Lower lobe of right lung (tissue), 2 donors: ENCODE data around the gene EP400. TPM values are rescaled to one million over a fixed set of nuclear protein-coding genes. Genes with fewer than 3 reads are reported as not detected.

Experiments used
- ATAC-seq, 2 donors: fragments of 200-7000 bp; cut with Tn5 transposase; one replicate each; pipeline ENCODE4 v1.9.1; 2020 to 2022; ENCODE audit warnings: mild to moderate bottlenecking in 2 of 2, moderate library complexity in 2 of 2
- DNase-seq: peaks from one replicate; pipeline ENCODE4 v3.0.0-alpha.2; 2020
- H3K27ac ChIP-seq: fragments of 200-600 bp; one replicate; pipeline ENCODE4 v1.8.0; 2022
- H3K27me3 ChIP-seq: fragments of 200-600 bp; one replicate; pipeline ENCODE4 v1.8.0; 2022; ENCODE audit warnings: low read depth
- H3K36me3 ChIP-seq: fragments of 200-600 bp; one replicate; pipeline ENCODE4 v1.8.0; 2022; ENCODE audit warnings: mild to moderate bottlenecking
- H3K4me1 ChIP-seq: fragments of 200-600 bp; one replicate; pipeline ENCODE4 v1.8.0; 2022
- H3K4me3 ChIP-seq: fragments of 200-600 bp; one replicate; pipeline ENCODE4 v1.8.0; 2022; ENCODE audit warnings: mild to moderate bottlenecking
- H3K9me3 ChIP-seq: fragments of 200-600 bp; one replicate; pipeline ENCODE4 v1.8.0; 2022
- intact Hi-C: fragments of 100-400 bp; cut with DNase I; formaldehyde crosslinking; loops from one replicate; pipeline ENCODE4 v1.11.0; 2022
- total RNA-seq: library from RNA; stranded (reverse); fragmentation: NEBNext Ultra II Directional; extraction: Animal tissue kit (Norgen Biotek cat#: 25700); gene quantifications from one replicate; pipeline ENCODE4 v1.2.1, GENCODE V29; 2021
- TF ChIP-seq, protein P1 (sequence below): fragments of 200-600 bp; IDR thresholded peaks from one replicate; pipeline ENCODE4 v1.8.0; 2022; ENCODE audit warnings: antibody characterized with exemption, mild to moderate bottlenecking
- donor health status: DM: no; HTN: yes; CAD: no; lungs with severe emphysema.

The EP400 gene
- total RNA-seq, 1 donor from 2014 or later = 46.2 TPM

DNA sequence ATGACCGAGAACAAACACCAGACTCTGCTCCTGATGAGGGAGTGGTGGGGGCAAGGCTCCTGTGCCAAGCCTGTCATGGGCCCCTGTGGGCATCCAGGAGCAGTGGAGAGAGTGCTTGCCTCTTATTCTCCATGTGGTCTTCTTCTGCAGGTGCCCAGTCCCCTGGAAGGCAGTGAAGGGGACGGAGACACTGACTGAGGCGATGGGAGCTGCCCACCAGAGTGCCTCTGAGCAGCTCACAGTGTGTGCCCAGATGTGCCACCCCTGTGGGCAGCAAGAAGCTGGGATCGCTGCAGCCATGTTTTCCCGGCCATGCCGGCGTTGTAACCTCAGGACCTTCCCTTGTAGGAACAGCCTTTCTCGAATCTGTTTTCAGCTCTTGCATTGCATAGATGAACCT lies 6.4 kb upstream of the EP400 start:
- peaks cover 6% of the 10 kb centered on the region for H3K4me1 ChIP-seq
- no peak for ATAC-seq
- no peaks in the 10 kb centered on the region for H3K9me3 ChIP-seq
- intact Hi-C loops = no loop called here
- H3K27me3 ChIP-seq = no peaks in the 10 kb centered on the region
- no peak overlapping the region for H3K4me3 ChIP-seq
- DNase-seq = peak; percentile 26
- TF ChIP-seq, protein P1, sequence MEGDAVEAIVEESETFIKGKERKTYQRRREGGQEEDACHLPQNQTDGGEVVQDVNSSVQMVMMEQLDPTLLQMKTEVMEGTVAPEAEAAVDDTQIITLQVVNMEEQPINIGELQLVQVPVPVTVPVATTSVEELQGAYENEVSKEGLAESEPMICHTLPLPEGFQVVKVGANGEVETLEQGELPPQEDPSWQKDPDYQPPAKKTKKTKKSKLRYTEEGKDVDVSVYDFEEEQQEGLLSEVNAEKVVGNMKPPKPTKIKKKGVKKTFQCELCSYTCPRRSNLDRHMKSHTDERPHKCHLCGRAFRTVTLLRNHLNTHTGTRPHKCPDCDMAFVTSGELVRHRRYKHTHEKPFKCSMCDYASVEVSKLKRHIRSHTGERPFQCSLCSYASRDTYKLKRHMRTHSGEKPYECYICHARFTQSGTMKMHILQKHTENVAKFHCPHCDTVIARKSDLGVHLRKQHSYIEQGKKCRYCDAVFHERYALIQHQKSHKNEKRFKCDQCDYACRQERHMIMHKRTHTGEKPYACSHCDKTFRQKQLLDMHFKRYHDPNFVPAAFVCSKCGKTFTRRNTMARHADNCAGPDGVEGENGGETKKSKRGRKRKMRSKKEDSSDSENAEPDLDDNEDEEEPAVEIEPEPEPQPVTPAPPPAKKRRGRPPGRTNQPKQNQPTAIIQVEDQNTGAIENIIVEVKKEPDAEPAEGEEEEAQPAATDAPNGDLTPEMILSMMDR = no peak
- H3K36me3 ChIP-seq = peaks cover 63% of the 10 kb centered on the region
- no peak overlapping the region for H3K27ac ChIP-seq

DNA sequence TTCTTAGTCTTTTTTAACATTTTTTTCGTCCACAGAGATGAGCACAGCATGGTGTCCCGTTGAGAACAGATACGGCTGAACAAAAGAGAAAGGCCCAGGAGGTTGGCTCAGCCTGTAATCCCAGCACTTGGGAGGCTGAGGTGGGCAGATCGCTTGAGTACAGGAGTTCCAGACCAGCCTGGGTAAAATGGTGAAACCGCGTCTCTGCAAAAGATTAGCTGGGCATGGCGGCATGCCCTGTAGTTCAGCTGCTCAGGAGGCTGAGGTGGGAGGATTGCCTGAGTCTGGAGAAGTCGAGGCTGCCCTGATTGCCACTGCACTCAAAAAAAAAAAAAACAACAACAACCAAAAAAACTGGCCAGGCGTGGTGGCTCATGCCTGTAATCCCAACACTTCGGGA lies 5.9 kb upstream of the EP400 start:
- intact Hi-C loops = no loop called here
- no peak overlapping the region for H3K27ac ChIP-seq
- ATAC-seq (no peak), DNase-seq (peak; percentile 18)
- H3K27me3 ChIP-seq = no peaks in the 10 kb centered on the region
- peaks cover 59% of the 10 kb centered on the region for H3K36me3 ChIP-seq
- H3K4me3 ChIP-seq = no peak overlapping the region
- peaks cover 11% of the 10 kb centered on the region for H3K4me1 ChIP-seq
- no peaks in the 10 kb centered on the region for H3K9me3 ChIP-seq
- TF ChIP-seq, protein P1 = no peak

DNA sequence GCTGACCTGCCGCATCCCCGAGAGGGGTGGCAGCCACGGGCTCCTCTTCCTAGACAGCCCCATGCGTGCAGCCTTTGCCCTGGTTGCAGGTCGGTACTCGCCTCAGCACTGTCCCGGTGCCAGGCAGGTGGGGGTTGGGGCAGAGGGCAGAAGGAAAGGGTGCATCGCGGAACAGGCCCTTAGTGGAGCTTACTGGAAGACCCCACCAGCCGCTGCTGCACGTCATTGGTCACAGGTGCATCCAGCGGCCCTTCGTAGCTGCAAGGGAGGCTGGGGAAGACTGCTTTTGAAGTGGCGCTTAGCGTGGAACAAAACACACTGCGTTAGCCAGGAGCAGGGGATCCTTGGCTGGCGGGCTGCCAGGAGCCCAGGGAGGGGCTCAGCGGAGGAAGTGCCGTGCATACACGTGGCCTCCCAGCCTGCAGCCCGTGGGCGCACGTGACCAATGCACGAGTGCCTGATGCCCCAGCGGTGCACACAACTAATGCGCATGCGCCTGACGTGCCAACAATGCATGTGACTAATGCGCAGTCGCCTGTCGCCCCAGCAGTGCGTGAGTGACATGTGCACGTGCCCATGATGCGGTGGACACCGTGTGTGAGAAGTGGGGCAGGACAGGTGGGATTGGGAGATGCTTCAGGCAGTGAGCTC lies 5.0 kb upstream of the EP400 start:
- no peak overlapping the region for H3K4me3 ChIP-seq
- no peaks in the 10 kb centered on the region for H3K9me3 ChIP-seq
- intact Hi-C loops = no loop called here
- TF ChIP-seq, protein P1 = no peak
- no peak overlapping the region for H3K27ac ChIP-seq
- DNase-seq = peak; percentile 43
- ATAC-seq = no peak
- H3K27me3 ChIP-seq = no peaks in the 10 kb centered on the region
- H3K4me1 ChIP-seq = peaks cover 17% of the 10 kb centered on the region
- peaks cover 51% of the 10 kb centered on the region for H3K36me3 ChIP-seq

DNA sequence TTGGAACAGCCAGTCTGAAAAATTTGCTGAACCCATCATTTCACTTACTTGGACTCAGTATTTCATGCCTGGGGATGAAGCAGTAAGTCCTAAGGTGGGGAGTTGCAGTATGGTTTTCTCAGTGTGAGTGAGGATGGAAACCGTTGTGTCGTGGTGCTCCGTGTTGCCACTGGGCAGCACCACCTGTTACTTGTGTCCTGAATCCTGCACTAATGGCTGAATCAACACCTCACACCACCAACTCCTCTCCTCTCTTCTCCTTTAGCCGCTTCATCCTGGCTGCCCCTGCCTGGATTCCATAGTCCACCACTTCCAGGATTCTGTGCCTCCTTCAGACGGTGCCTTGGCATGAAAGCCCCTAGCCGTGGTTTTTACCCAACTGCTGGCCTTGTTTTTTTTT lies 3.0 kb upstream of the EP400 start:
- DNase-seq (no peak), ATAC-seq (no peak)
- peaks cover 30% of the 10 kb centered on the region for H3K4me1 ChIP-seq
- intact Hi-C loops = no loop called here
- H3K27ac ChIP-seq = no peak overlapping the region
- no peaks in the 10 kb centered on the region for H3K27me3 ChIP-seq
- H3K9me3 ChIP-seq = no peaks in the 10 kb centered on the region
- TF ChIP-seq, protein P1 = no peak
- no peak overlapping the region for H3K4me3 ChIP-seq
- peaks cover 34% of the 10 kb centered on the region for H3K36me3 ChIP-seq

DNA sequence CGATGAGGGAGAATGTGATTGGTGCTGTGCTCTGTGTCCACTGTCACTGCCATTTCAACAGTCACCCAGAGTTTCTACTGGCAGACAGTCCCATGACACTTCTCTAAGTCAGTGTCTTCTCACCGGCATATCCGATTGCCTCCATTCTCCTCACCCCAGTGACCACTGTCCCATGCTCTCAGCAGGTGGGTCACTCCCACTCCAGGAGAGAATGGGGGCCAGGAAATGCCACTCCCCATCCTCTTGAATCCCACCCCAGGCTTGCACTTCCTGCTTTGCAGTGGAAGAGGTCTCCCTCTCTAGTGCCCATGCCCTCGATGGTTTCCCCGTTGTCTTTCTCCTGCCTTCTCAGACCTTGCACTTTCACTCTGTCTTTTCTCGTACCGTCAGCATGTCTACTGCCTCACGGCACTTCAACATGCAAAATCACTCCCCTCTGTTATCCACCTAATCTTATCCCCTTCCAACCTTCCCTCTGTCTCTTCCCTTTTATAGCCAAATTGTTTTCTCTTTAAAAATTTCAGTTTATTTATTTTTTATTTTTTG lies 2.2 kb upstream of the EP400 start:
- intact Hi-C loops = no loop called here
- DNase-seq (no peak), ATAC-seq (no peak)
- peaks cover 26% of the 10 kb centered on the region for H3K36me3 ChIP-seq
- H3K27me3 ChIP-seq = no peaks in the 10 kb centered on the region
- H3K27ac ChIP-seq = no peak overlapping the region
- H3K4me1 ChIP-seq = peaks cover 33% of the 10 kb centered on the region
- H3K9me3 ChIP-seq = no peaks in the 10 kb centered on the region
- TF ChIP-seq, protein P1 = no peak
- no peak overlapping the region for H3K4me3 ChIP-seq
